ENCODE data around the gene RDH5. TPM values are rescaled to one million over a fixed set of nuclear protein-coding genes. Genes with fewer than 3 reads are reported as not detected.
A peak's percentile ranks its signal among the peaks of the same experiment; 100 is the strongest.

RDH5 gene
- total RNA-seq, 1 donor from 2014 or later: 4.4 TPM

- H3K27ac Mint-ChIP-seq (ENCODE audit: unreplicated experiment): peak overlapping the region; percentile 76
- peaks cover 29% of the 10 kb centered on the region for H3K4me1 Mint-ChIP-seq (ENCODE audit: unreplicated experiment)
- no peaks in the 10 kb centered on the region for H3K9me3 Mint-ChIP-seq (ENCODE audit: unreplicated experiment)
- TF ChIP-seq, protein P1, sequence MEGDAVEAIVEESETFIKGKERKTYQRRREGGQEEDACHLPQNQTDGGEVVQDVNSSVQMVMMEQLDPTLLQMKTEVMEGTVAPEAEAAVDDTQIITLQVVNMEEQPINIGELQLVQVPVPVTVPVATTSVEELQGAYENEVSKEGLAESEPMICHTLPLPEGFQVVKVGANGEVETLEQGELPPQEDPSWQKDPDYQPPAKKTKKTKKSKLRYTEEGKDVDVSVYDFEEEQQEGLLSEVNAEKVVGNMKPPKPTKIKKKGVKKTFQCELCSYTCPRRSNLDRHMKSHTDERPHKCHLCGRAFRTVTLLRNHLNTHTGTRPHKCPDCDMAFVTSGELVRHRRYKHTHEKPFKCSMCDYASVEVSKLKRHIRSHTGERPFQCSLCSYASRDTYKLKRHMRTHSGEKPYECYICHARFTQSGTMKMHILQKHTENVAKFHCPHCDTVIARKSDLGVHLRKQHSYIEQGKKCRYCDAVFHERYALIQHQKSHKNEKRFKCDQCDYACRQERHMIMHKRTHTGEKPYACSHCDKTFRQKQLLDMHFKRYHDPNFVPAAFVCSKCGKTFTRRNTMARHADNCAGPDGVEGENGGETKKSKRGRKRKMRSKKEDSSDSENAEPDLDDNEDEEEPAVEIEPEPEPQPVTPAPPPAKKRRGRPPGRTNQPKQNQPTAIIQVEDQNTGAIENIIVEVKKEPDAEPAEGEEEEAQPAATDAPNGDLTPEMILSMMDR (IDR thresholded peaks at IDR 0.05; ENCODE audit: unreplicated experiment): no peak
- peaks cover 29% of the 10 kb centered on the region for H3K27me3 Mint-ChIP-seq (ENCODE audit: unreplicated experiment)
- H3K36me3 Mint-ChIP-seq (ENCODE audit: low read depth, unreplicated experiment): peaks cover 9% of the 10 kb centered on the region
- DNase-seq (ENCODE audit: low spot score): no peak
- H3K4me3 Mint-ChIP-seq (ENCODE audit: unreplicated experiment): peak overlapping the region; percentile 94
These were observed 2.2 kb upstream of the RDH5 start for GRCh38 chr12:55718015-55718414.

DNA sequence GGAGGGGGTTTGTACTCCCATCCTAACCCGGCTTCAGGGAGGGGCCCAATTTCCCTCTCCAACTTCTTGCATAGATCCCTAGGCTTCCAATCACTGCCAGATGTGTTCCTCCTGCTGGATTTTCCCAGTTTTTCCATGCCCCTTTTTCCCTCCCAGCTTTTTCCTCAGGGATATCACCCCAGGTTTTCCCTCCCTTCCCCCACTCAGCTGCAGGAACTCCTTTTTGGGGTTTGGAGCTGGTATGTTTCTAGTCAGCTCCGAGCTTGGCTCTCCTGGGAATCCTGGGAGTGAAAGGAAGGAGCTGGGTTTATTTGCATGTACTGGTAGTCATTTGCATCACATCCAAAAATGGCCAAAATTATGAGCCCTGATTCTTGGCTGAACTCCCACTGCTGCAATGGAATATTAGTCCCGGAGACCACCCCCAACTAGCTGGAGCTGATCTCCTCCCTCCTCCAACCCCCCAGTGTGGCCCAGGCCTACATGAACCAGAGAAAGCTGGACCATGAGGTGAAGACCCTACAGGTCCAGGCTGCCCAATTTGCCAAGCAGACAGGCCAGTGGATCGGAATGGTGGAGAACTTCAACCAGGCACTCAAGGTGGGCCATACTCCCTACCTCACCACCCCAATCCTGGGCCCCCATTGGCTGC is 1.4 kb upstream of the RDH5 start:
- peak overlapping the region; percentile 94 for H3K4me3 Mint-ChIP-seq (ENCODE audit: unreplicated experiment)
- H3K36me3 Mint-ChIP-seq (ENCODE audit: low read depth, unreplicated experiment): peaks cover 15% of the 10 kb centered on the region
- H3K27me3 Mint-ChIP-seq (ENCODE audit: unreplicated experiment): peaks cover 29% of the 10 kb centered on the region
- H3K9me3 Mint-ChIP-seq (ENCODE audit: unreplicated experiment): no peaks in the 10 kb centered on the region
- peaks cover 29% of the 10 kb centered on the region for H3K4me1 Mint-ChIP-seq (ENCODE audit: unreplicated experiment)
- H3K27ac Mint-ChIP-seq (ENCODE audit: unreplicated experiment): peak overlapping the region; percentile 76
- TF ChIP-seq, protein P1 (IDR thresholded peaks at IDR 0.05; ENCODE audit: unreplicated experiment): no peak
- no peak for DNase-seq (ENCODE audit: low spot score)

DNA sequence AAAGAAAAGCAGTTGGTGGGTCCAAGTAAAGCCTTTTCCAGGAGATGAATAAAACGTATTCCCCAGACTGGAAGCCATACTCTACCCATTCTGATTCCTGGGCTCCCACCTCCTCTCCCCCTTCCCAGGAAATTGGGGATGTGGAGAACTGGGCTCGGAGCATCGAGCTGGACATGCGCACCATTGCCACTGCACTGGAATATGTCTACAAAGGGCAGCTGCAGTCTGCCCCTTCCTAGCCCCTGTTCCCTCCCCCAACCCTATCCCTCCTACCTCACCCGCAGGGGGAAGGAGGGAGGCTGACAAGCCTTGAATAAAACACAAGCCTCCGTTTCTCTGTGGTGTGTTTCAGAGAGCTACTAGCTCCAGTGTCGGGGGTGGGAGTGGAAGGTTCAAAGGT is 822 bp upstream of the RDH5 start:
- Mint-ChIP-seq H3K27me3 (ENCODE audit: unreplicated experiment) (peaks cover 26% of the 10 kb centered on the region), H3K27ac (ENCODE audit: unreplicated experiment) (no peak overlapping the region), H3K4me3 (ENCODE audit: unreplicated experiment) (no peak overlapping the region), H3K4me1 (ENCODE audit: unreplicated experiment) (peaks cover 30% of the 10 kb centered on the region), H3K36me3 (ENCODE audit: low read depth, unreplicated experiment) (peaks cover 18% of the 10 kb centered on the region), H3K9me3 (ENCODE audit: unreplicated experiment) (no peaks in the 10 kb centered on the region)
- TF ChIP-seq, protein P1 (IDR thresholded peaks at IDR 0.05; ENCODE audit: unreplicated experiment): no peak
- DNase-seq (ENCODE audit: low spot score): no peak

GRCh38 chr12:55720894-55721444 is 776 bp downstream of the RDH5 start:
- Mint-ChIP-seq H3K4me1 (ENCODE audit: unreplicated experiment) (peaks cover 36% of the 10 kb centered on the region), H3K9me3 (ENCODE audit: unreplicated experiment) (no peaks in the 10 kb centered on the region), H3K36me3 (ENCODE audit: low read depth, unreplicated experiment) (peaks cover 29% of the 10 kb centered on the region), H3K4me3 (ENCODE audit: unreplicated experiment) (no peak overlapping the region), H3K27ac (ENCODE audit: unreplicated experiment) (no peak overlapping the region), H3K27me3 (ENCODE audit: unreplicated experiment) (peaks cover 26% of the 10 kb centered on the region)
- DNase-seq (ENCODE audit: low spot score): peak; percentile 38
- TF ChIP-seq, protein P1 (IDR thresholded peaks at IDR 0.05; ENCODE audit: unreplicated experiment): peak; percentile 16

GRCh38 chr12:55721601-55722213 is 1.5 kb downstream of the RDH5 start:
- Mint-ChIP-seq H3K9me3 (ENCODE audit: unreplicated experiment) (no peaks in the 10 kb centered on the region), H3K4me3 (ENCODE audit: unreplicated experiment) (no peak overlapping the region), H3K4me1 (ENCODE audit: unreplicated experiment) (peaks cover 36% of the 10 kb centered on the region), H3K27me3 (ENCODE audit: unreplicated experiment) (peaks cover 26% of the 10 kb centered on the region), H3K36me3 (ENCODE audit: low read depth, unreplicated experiment) (peaks cover 34% of the 10 kb centered on the region), H3K27ac (ENCODE audit: unreplicated experiment) (no peak overlapping the region)
- DNase-seq (ENCODE audit: low spot score): no peak
- TF ChIP-seq, protein P1 (IDR thresholded peaks at IDR 0.05; ENCODE audit: unreplicated experiment): no peak
